ENCODE measurements around the gene C2CD2. TPM values are rescaled to one million over a fixed set of nuclear protein-coding genes. Genes with fewer than 3 reads are reported as not detected.
A peak's percentile ranks its signal among the peaks of the same experiment; 100 is the strongest.

Gene C2CD2
- total RNA-seq, 1 donor from 2014 or later, result 20.5 TPM

GRCh38 chr21:41933313-41934079, 20.3 kb downstream of the C2CD2 start:
- TF ChIP-seq CTCF (conservative IDR thresholded peaks at IDR 0.05), result no peak
- no peak overlapping the region for H3K4me3 Mint-ChIP-seq
- H3K9me3 Mint-ChIP-seq, result no peaks in the 10 kb centered on the region
- DNase-seq (ENCODE audit: extremely low spot score, unreplicated experiment), result no peak
- no peaks in the 10 kb centered on the region for H3K36me3 Mint-ChIP-seq
- peak overlapping the region; percentile 33 for H3K27ac Mint-ChIP-seq
- H3K4me1 Mint-ChIP-seq (ENCODE audit: unreplicated experiment), result peaks cover 24% of the 10 kb centered on the region
- no peaks in the 10 kb centered on the region for H3K27me3 Mint-ChIP-seq

GRCh38 chr21:41932576-41933312, 21.1 kb downstream of the C2CD2 start:
- Mint-ChIP-seq H3K9me3 (no peaks in the 10 kb centered on the region), H3K27ac (peak overlapping the region; percentile 33), H3K4me1 (ENCODE audit: unreplicated experiment) (peaks cover 24% of the 10 kb centered on the region), H3K4me3 (no peak overlapping the region), H3K27me3 (no peaks in the 10 kb centered on the region), H3K36me3 (no peaks in the 10 kb centered on the region)
- TF ChIP-seq CTCF (conservative IDR thresholded peaks at IDR 0.05), result no peak
- no peak for DNase-seq (ENCODE audit: extremely low spot score, unreplicated experiment)

- Mint-ChIP-seq H3K27me3 (no peaks in the 10 kb centered on the region), H3K27ac (no peak overlapping the region), H3K4me3 (no peak overlapping the region), H3K9me3 (no peaks in the 10 kb centered on the region), H3K36me3 (no peaks in the 10 kb centered on the region), H3K4me1 (ENCODE audit: unreplicated experiment) (peaks cover 24% of the 10 kb centered on the region)
- TF ChIP-seq CTCF (conservative IDR thresholded peaks at IDR 0.05), result no peak
- no peak for DNase-seq (ENCODE audit: extremely low spot score, unreplicated experiment)
These were observed 21.6 kb downstream of the C2CD2 start for GRCh38 chr21:41932191-41932575.

GRCh38 chr21:41931041-41931451, 22.8 kb downstream of the C2CD2 start:
- Mint-ChIP-seq H3K36me3 (no peaks in the 10 kb centered on the region), H3K27ac (peak overlapping the region; percentile 88), H3K9me3 (no peaks in the 10 kb centered on the region), H3K27me3 (no peaks in the 10 kb centered on the region), H3K4me3 (peak overlapping the region; percentile 77), H3K4me1 (ENCODE audit: unreplicated experiment) (peaks cover 32% of the 10 kb centered on the region)
- no peak for DNase-seq (ENCODE audit: extremely low spot score, unreplicated experiment)
- TF ChIP-seq CTCF (conservative IDR thresholded peaks at IDR 0.05), result no peak

- H3K27ac Mint-ChIP-seq, result no peak overlapping the region
- no peak for DNase-seq (ENCODE audit: extremely low spot score, unreplicated experiment)
- no peak overlapping the region for H3K4me3 Mint-ChIP-seq
- H3K36me3 Mint-ChIP-seq, result no peaks in the 10 kb centered on the region
- peaks cover 35% of the 10 kb centered on the region for H3K4me1 Mint-ChIP-seq (ENCODE audit: unreplicated experiment)
- no peak for TF ChIP-seq CTCF (conservative IDR thresholded peaks at IDR 0.05)
- H3K9me3 Mint-ChIP-seq, result no peaks in the 10 kb centered on the region
- H3K27me3 Mint-ChIP-seq, result no peaks in the 10 kb centered on the region
These were observed 24.6 kb downstream of the C2CD2 start for GRCh38 chr21:41929248-41929647.

Measured in type B pancreatic cell (in vitro differentiated cells).